ENCODE results near the gene GPR3. TPM values are rescaled to one million over a fixed set of nuclear protein-coding genes. Genes with fewer than 3 reads are reported as not detected.
A peak's percentile ranks its signal among the peaks of the same experiment; 100 is the strongest.

GPR3 gene
- total RNA-seq, 1 experiment from 2014 or later = 0.95 TPM

- in situ Hi-C loops (cut with HindIII; ENCODE audit: low pct_unique_long_range_greater_than_20kb, low sequenced_read_pairs) (no loop called here), intact Hi-C loops (cut with micrococcal nuclease; ENCODE audit: unreplicated experiment) (no loop called here)
- no peaks in the 10 kb centered on the region for H3K27me3 ChIP-seq (ENCODE audit: control insufficient read depth, insufficient read depth, low read length)
- no TSS peak for BruUV-seq (replicated peaks)
- H3K4me3 ChIP-seq (ENCODE audit: low read depth in 2 of 2, low read length in 2 of 2) = no peak overlapping the region
- H3K27ac ChIP-seq (ENCODE audit: low read length) = no peak overlapping the region
- ChIA-PET CTCF (interaction anchor here (0.6 to 1.3 kb wide), 3 partner anchors 36 to 244 kb away, joined by 3 read pairs; no protein-coding TSS in a partner anchor), POLR2A (interaction anchor here (0.5 to 0.7 kb wide), 2 partner anchors 53 to 203 kb away, joined by 3 read pairs; no protein-coding TSS in a partner anchor)
- peaks cover 15% of the 10 kb centered on the region for H3K4me1 ChIP-seq (ENCODE audit: control insufficient read depth, insufficient read depth, low read length)
- H3K9me3 ChIP-seq (ENCODE audit: control insufficient read depth, insufficient read depth, low read depth, low read length) = no peaks in the 10 kb centered on the region
- no peak for DNase-seq (ENCODE audit: low read depth, low spot score)
- H3K36me3 ChIP-seq (ENCODE audit: control insufficient read depth, insufficient read depth, low read length) = no peaks in the 10 kb centered on the region
- no peak for ATAC-seq
- TF ChIP-seq CTCF (IDR thresholded peaks at IDR 0.05) = peak; percentile 56; the same call in 1 of the 2 replicates
- TF ChIP-seq REST (IDR thresholded peaks at IDR 0.05; ENCODE audit: insufficient read depth in 1 of 2, low read depth in 2 of 2, low read length in 1 of 2) = no peak
These were observed 23.4 kb upstream of the GPR3 start for GRCh38 chr1:27368869-27369582.

- no peak overlapping the region for H3K4me3 ChIP-seq (ENCODE audit: low read depth in 2 of 2, low read length in 2 of 2)
- no peaks in the 10 kb centered on the region for H3K27me3 ChIP-seq (ENCODE audit: control insufficient read depth, insufficient read depth, low read length)
- intact Hi-C loops (cut with micrococcal nuclease; ENCODE audit: unreplicated experiment) (no loop called here), in situ Hi-C loops (cut with HindIII; ENCODE audit: low pct_unique_long_range_greater_than_20kb, low sequenced_read_pairs) (no loop called here)
- no peaks in the 10 kb centered on the region for H3K9me3 ChIP-seq (ENCODE audit: control insufficient read depth, insufficient read depth, low read depth, low read length)
- no peak for TF ChIP-seq CTCF (IDR thresholded peaks at IDR 0.05)
- ATAC-seq = no peak
- DNase-seq (ENCODE audit: low read depth, low spot score) = no peak
- no peak overlapping the region for H3K27ac ChIP-seq (ENCODE audit: low read length)
- ChIA-PET POLR2A (no interaction called here), CTCF (interaction anchor here (0.6 kb wide), 2 partner anchors 22 to 223 kb away, joined by 3 to 6 read pairs; no protein-coding TSS in a partner anchor)
- no peaks in the 10 kb centered on the region for H3K36me3 ChIP-seq (ENCODE audit: control insufficient read depth, insufficient read depth, low read length)
- BruUV-seq (replicated peaks) = no TSS peak
- H3K4me1 ChIP-seq (ENCODE audit: control insufficient read depth, insufficient read depth, low read length) = peaks cover 5% of the 10 kb centered on the region
These were observed 20.2 kb upstream of the GPR3 start for GRCh38 chr1:27372022-27372807.

Data from Panc1 (cell line).